NCI-H1092 (cell line): ENCODE measurements around the gene CNTN4.
"Not testable (repeated sequence)": the region's sequence is repeated elsewhere in the genome, so short reads cannot be mapped to it uniquely, and the experiment has no call there.

Source experiments
- DNase-seq: peaks from one replicate; lab custom pipeline; 2025; lab: John Stamatoyannopoulos, UW

Gene CNTN4

DNA sequence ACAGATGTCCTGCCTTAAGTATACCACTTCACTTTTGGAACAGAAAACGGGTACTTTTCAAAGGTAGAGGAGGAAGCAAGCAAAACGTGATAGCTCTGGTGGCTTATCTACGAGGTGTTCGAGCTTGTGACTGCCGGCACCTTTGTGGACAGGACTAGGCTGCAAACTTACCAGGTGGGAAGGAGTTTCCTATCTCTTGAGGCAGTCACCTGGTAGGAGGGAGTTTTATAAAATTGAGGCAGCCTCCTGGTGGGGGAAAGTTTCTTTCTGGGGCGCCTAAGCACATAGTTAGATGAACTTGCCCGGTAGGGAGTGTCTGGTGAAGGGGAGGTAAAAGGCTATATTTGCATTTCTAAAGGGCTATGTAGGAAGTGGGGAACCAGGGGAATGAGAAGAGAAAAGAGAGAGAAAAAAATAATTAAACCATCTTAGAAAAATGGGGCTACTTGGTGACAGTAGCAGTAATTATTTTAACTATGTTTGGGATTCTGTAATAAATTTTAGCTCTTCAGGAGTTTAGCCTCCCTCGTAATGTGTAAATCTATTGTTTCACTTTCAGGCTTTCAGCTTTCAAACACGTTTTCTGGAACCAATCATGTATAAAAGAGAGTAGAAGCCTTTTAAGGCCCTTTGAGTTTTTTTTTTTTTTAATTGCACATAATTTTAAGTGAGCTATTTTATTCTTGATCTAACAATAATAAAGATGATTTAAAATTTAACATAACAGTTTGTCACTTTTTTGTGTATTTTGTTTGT, 880.5 kb downstream of the CNTN4 start:
- DNase-seq, result no peak

DNA sequence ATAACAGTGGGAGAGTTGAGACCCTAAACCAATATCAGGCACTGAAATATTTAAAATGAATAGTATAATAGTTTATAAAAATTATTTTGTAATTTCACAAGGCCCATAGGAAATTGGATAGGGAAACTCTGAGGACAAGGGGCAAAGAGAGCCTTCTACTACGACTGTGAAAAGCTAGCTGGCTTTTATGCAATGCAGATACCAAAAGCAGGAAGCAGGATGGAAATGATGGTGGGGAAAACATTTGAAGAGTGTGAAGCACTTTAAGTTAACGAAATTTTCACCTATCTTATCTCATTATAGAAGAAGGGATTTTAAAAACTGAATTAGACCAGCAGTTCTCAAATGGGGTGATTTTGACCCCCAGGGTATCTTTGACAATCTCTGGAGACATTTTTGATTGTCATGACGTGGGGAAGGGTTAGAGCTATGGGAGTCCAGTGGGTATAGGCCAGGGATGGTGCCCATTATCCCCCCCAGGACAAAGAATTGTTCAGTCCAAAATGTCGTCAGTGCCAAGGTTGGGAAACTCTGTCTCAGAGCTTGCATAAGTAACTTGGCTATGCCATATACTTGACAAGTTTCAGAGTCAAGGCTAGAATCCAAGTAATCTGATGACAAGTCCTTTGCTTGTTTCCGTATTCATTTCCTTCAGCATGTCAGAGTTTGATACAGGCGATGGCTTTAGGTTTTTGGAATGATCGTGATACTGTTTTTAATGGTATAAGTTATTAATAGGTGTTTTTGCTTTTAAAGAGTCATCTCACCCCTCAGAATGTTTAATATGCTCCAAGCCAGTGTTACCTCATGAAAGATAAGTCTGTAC, 885.6 kb downstream of the CNTN4 start:
- no peak for DNase-seq

DNA sequence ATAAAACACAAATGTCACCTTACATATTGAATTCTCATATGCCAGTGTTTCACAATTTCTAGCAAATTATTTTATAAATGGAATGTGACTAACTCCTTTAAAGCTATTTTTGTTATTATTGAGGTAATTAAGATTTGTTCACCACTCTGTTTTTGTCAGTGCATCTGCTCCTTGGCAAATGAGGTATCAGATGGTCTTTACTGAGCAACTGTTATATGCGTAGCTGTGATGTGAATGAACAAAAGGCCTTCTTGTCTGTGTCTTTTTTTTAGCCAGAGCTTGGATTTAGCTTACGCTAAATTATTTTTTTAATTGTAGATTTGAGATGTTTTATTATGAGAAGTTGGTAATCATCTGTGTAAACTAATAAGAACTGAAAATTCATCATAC, 886.2 kb downstream of the CNTN4 start:
- no peak for DNase-seq

DNA sequence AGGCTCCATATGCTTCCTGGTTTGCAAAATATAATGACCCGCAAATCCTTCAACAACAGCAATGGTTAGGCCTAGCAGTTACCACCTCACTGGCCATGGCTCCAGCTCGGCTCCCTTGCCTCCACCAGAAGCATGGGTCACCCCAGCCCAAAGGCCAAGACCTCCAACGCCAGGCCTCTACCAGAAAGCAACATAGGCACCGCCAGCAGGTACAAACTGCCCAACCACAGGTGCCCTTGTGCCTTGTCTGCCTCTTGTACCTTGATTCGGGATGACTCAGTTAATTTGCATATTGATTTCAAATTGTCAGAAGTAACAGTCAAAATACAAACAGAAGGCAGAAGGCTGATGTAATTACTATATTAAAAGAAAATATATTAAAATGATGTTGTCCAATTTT, 886.8 kb downstream of the CNTN4 start:
- no peak for DNase-seq

DNA sequence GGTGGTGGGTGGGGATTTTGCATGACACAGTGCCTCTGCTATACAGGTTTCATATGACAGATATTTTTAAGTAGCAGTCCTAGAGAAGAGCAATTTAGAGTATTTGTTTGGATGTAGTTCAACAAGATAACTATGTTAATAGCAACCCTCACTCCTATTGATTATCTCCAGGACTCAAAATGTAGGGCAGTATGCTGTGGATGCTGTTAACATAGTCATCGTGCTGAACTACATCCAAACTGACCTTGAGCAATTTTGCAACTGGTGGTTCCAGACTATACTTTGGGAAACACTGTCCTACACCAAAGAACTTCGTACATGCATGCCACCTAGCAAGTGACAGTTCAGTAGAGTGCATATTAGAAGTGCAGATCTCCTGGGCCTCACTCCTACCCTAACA, 893.9 kb downstream of the CNTN4 start:
- DNase-seq, result no peak

DNA sequence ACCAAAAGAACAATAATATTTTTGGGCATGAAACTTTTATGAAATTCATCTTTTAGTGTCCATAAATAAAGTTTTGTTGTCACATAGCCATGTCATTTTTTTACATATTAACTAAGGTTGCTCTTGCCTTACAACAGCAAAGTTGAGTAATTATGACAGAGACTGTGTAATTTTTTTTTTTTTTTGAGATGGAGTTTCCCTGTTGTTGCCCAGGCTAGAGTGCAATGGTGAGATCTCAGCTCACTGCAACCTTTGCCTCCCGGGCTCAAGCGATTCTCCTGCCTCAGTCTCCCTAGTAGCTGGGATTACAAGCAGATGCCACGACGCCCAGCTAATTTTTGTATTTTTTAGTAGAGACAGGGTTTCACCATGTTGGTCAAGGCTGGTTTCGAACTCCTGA, 894.5 kb downstream of the CNTN4 start:
- not testable (repeated sequence) for DNase-seq

DNA sequence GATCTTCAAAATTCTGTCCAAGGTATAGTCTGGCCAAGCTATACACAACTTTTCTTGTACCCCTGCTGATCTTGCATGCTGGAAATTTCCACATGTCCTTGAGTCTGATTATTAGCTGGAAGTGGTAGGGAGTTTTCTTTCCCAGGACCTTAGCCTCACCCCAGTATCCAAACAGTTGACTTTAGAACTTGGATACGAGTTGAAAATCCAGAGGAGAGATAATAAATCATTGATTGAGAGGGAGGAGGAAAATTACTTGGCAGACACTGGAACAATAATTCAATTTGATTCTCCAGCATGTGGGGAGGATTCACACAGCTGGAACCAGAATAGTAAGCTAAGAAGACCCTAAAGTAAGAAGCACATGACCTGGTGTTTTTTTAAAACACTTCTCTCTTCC, 895.1 kb downstream of the CNTN4 start:
- DNase-seq, result no peak

DNA sequence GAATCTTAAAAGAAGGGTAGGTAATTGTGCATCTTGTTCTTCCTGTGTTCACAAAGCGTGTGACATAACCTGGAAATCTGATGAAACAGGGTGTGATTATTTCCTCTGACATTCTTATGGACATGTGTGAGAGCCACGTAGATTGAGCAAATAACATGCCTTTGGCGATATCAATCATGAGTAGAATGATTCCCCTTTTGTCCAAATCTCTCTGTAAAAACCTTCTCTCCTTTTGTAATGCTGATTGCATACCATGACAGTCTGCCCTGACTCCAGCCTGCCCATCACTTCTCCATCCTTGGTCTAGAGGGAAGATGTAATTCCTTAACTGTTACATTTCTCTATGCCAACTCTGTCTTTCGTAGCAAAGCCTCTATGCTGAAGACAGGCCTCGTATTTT, 896.5 kb downstream of the CNTN4 start:
- DNase-seq, result no peak

DNA sequence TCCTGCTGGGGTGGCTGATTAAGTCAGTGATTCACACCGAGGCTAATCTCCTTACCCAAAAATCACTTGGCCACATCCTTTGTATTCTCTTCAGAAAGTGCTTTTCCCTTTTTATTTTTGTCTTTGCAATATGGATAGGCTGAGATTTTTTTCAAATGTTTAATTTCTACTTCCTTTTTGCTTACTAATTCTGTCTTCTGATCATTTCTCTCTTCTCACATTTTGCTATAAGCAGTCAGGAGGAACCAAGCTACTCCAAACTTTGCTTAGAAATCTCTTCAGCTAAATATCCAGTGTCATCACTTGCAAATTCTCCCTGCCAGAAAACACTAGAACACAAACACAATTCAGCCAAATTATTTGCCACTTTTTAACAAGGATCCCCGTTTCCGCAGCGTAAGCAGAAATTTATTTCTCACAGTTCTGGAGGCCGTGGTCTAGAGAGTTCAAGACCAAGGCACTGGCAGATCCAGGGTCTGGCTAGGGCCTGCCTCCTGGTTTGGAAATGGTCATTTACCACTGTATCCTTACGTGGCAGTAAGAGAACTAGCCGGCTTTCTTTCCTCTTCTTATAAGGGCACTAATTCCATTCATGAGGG, 906.6 kb downstream of the CNTN4 start:
- DNase-seq, result no peak

DNA sequence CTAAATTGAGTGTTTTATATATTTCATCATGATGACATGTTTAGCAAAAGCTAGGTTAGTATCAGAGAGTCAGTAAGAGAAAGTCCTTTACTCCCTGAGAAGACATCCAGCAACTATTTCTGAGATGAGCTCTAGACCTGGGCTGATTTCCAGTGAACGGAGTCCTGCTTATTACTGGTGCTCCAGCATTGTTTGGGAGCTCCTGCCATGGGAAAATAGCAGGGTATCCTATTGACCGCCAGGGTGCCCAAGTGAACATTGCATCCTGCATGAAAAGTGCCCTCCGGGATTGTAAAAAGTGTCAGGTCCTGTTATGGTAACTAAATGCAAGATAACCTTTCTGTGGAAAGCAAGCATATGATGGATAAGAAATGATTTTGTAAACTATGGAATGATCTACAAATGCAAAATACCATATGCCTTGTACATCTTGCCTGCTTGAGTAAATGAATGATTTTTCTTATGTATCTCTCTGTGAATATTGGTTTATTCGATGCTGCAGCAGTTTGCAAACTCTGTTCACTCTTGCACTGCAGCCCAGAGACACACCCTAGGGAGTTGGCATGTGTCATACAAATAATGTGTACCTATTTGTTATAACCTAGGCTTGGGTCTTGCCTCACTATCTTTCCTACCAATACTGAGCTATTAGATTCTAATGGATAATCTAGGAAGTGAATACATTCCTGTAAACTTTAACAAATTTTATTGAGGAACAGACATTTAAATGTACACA, 914.8 kb downstream of the CNTN4 start:
- DNase-seq, result no peak

DNA sequence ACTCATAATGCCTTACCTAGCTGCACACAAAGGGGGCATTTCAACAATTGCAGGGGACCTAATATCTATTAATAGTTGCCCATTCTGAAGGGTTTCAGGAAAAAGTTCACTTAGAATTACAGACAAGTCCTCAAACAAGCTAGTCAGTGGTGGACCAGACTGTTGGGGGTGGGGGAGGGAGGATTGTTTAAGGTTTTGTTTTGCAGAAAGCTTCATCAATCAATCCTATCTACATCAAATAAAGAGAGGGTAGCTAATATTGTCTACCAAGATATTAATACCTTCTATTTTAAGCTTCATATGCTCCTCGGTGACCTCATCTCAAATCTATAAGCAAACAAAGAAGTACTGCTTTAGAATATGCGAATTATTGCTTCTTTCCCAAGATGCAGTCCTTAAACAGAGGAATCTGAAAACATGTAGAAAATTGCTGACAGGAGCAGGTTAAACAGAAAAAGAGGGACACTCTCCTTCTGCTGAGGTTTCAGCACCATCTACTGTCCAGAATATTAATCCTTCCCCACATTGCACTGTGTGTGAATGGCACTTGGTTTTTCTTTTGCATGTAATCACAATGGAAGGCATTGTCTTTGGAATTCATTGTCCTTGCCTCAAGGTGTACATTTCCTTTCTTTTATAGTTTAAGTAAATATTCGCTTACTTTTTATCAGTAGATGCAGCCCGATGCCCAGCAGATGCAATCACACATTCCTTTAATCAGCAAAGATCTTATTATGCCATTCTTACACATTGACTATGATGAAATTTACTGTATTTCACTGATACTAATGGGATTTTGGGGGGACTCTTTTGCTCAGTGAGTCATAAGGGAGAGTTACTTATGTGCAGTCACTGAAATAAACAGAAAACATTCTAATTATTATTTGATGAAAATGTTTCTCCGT, 916.8 kb downstream of the CNTN4 start:
- DNase-seq, result peak; percentile 3

DNA sequence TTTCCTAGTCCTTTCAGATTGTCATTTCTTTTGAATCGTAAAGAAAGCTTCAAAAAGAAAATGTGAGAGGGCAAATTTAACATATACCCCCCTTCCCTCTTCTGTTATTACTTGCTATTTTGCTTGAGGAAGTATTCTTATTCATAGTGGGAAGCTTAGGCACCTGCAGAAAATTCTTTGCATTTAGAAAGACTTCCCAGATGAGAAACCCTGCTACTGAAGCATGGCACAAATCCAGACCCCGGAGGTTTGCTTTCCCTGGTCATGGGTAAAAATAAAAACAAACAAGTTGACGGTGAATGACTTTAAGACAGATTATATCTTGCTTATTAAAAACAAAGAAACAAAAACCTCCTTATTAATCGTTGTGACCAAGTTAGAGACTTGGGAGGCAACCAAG, 917.6 kb downstream of the CNTN4 start:
- no peak for DNase-seq

DNA sequence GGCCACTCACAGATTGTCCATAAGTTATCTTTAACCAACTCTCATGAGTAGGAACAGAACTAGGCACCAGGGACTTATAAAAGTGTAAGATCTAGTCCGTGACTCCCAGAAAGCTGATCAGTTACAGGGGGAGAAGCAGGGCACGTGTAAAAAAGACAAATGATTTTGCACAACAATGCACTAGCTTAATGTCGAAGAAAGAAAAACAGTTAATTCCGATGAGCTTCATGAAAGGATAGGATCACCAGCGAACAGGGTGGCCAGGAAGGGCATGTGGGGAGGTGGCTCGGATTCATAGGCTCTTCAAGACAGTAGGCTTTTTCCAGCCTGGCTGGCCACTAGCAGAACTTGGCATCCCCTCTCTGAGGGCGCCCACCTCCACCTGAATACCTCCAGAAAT, 921.5 kb downstream of the CNTN4 start:
- no peak for DNase-seq

DNA sequence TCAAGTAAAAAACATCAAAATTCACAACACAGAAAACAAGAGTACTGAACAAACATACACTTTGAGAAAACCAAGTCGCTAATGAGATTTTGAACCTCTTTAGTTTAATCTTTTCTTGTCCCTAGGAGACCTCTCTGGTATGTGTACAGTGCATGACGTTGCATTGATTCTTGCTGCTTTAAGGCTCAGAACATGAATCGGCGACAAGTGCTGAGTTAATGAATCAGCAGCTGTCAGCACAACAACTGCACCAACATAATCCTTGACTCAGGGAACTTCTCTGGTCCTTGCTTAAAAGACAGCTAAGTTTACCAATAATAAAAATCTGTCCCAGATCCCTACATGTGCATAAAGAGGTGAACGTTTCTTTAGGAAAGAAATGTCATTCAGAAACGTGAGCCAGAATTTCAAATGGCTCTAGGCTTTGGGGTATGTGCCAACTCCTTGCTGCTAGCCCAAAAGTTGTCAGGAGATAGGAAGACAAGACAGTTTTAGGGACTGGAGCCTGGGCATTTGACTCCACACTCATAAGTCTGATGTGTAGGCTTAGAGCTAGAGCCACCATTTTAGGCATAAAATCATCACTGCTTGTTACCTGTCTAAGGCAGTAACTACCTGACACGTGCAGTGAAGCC, 924.6 kb downstream of the CNTN4 start:
- no peak for DNase-seq

DNA sequence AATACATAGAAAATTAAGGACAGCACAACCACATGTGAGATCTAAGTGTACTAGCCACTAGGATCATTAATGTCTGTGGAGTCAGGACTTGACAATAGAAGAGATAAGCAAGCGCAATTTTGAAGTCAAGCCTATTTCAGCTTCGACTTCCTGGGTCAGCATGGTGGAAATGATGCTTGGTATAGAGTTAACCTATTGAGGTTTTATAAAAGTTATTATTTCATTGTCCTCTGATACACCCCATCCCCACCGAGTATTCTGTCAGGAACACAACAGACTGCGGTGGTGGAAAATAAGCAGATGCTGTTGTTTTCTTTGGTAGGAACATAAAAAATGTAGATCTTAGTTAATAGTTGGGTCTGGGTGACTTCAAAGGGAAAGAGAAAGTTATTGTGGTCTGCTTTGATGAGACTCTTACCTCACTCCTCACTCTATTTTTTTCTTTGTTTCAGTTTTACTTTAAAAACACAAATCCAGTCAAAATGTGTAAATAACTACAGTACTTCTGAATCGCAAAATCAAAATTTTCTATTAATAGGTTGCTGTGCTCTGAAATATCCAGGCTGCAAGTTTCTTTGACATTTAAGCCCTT, 929.4 kb downstream of the CNTN4 start:
- DNase-seq, result no peak

DNA sequence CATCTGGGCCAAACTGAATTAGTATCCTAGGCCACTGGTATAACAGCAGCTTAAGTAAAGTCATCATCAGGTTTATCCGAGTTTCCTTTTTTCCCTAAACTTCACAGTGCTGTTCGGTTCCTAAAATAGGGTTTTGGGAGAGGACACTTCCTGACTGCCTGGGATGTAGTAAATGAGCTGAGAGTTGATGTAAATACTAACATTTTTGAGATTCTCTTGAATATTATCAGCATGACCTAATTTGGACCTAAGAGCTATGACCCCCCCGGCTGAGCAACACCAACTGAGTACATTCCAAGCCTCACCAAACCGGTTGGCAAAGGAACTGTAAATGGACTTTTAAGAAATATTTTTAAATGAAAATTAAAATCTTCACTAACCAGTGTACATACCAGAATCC, 932.7 kb downstream of the CNTN4 start:
- no peak for DNase-seq

DNA sequence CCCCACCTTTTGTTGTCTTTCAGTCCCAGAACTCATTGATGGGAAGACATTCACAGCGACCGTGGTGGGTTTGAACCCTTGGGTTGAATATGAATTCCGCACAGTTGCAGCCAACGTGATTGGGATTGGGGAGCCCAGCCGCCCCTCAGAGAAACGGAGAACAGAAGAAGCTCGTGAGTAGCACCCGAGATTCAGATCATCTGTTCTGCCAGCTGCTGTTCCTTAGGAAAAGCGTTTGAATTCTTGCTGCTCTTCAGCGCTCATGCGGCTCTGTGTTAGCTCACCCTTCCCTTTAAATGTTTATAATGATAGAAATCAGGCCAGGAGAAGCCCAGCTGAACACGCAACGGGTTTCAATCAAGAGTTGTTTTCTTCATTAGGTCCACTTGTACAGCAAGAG, 938.5 kb downstream of the CNTN4 start:
- no peak for DNase-seq

DNA sequence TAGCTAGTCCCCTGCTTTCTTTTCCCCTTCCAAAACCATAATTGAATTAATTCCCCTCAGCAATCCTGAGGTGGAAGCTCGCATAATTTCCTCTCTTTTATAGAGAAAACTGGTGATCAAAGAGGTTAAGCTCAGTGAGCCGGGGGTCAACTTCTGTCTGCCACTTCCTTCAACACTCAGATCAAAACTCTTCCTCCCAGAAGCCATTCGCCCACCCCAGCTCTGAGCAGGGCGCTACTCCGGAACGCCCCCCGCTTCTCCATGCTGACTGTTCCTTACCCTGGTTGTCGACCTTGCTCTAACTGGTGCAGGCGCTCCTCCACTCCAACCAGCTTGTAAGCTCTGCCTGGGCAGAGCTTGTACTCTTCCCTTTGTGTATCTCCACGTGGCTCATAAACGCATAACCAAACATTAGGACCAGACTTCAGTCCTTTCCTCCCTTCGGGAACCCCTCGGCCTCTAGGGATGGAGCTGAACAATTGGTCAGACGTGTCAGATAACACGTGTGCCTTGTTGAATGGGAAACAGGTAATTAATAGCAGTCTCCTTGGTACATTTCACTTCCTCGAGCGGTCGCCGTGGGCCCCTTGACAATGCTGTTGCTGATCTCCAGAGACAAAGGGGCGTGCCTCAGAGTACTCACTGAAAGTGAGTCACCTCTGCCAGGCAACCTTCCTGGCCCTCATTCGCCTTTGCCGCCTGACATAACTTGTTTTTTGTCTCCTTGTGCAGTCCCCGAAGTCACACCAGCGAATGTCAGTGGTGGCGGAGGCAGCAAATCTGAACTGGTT, 939.7 kb downstream of the CNTN4 start:
- no peak for DNase-seq

DNA sequence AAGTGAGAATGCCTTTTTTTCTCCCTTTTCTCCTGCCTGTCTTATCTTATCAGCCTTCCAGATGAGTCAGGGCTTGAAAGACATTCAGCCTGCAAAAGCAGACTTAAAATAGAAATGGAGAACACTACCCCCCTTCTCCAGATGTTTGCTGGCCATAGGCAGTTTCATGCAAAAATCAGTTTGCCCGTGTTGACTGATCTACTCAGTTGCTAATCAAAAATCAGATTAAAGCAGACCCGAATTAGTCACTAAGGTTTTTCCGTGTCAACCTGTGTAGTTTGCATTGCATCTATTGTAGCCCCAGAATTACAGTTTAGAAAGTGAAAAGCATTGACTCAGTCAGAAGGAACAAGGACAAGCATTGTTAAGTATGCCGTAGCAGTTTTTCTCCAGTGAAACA, 955.3 kb downstream of the CNTN4 start:
- no peak for DNase-seq

DNA sequence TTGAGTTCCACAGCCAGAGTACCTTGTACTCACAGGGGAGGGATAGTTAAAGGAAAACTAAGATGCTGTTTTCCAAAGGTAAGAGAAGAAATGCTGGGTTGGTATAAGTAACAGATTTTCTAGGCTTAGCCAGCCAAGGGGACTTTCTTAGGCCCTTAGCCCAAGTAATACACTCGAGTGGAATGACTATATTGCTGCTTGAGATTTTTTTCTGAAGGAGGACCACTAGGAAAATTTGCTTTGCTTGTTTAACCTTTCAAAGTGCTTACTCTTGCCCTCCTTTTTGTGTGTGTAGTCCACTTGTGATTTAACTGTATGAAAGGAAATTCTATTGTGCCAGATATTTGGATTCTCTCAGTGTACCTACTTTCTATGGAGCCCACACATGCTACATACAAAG, 961.0 kb downstream of the CNTN4 start:
- DNase-seq, result no peak
